ENCODE results near the gene MICAL3.

MICAL3 gene

DNA sequence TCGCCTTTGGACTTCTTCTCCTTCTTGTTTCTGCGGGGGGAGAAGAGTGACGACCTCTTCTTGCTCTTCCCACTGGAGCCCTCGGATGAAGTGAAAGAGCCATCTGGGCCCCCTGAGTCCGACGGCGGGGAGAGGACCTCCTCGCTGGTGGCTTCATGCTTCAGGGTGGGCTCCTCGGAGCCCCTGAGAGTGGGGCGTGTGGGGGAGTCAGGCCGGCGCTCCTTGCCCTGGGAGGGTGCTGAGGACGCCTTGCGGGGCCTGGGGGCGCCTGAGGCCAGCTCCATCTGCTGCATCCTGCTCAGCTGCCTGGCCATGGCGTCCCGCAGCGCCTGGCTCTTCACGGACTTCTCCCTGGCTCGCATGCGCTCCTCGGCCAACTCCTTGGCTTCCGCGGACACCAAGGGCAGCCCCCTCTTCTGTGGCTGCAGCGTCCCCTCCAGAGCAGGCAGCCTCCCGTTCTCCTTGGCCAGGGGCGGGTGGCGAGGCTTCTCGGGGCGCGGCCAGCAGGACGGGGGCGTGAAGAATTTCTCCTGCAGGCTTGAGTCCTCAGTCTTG, 206.8 kb downstream of the MICAL3 start:
- H3K4me1 ChIP-seq (ENCODE audit: insufficient read depth, low read length, severe bottlenecking) = peaks cover 6% of the 10 kb centered on the region
- no peaks in the 10 kb centered on the region for H3K79me2 ChIP-seq (ENCODE audit: insufficient read depth, low read length)
- H3K27me3 ChIP-seq (ENCODE audit: insufficient read depth, low read length) = no peaks in the 10 kb centered on the region
- no peak overlapping the region for H3K4me2 ChIP-seq (ENCODE audit: low read length)
- H2AFZ ChIP-seq (ENCODE audit: low read length) = no peak overlapping the region
- no peak overlapping the region for H3K4me3 ChIP-seq (ENCODE audit: low read depth, low read length, poor library complexity, severe bottlenecking)
- no peaks in the 10 kb centered on the region for H4K20me1 ChIP-seq (ENCODE audit: insufficient read depth, low read length)
- TF ChIP-seq, protein P1, sequence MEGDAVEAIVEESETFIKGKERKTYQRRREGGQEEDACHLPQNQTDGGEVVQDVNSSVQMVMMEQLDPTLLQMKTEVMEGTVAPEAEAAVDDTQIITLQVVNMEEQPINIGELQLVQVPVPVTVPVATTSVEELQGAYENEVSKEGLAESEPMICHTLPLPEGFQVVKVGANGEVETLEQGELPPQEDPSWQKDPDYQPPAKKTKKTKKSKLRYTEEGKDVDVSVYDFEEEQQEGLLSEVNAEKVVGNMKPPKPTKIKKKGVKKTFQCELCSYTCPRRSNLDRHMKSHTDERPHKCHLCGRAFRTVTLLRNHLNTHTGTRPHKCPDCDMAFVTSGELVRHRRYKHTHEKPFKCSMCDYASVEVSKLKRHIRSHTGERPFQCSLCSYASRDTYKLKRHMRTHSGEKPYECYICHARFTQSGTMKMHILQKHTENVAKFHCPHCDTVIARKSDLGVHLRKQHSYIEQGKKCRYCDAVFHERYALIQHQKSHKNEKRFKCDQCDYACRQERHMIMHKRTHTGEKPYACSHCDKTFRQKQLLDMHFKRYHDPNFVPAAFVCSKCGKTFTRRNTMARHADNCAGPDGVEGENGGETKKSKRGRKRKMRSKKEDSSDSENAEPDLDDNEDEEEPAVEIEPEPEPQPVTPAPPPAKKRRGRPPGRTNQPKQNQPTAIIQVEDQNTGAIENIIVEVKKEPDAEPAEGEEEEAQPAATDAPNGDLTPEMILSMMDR (IDR thresholded peaks at IDR 0.05; ENCODE audit: low read length) = no peak
- no peak for TF ChIP-seq EZH2 (IDR thresholded peaks at IDR 0.05; ENCODE audit: borderline replicate concordance, low read length)
- no peak overlapping the region for H3K27ac ChIP-seq (ENCODE audit: low read depth, low read length, poor library complexity, severe bottlenecking)
- peaks cover 3% of the 10 kb centered on the region; the same call in 1 of the 2 replicates for H3K36me3 ChIP-seq (ENCODE audit: insufficient read depth, low read length)
- H3K9ac ChIP-seq (ENCODE audit: low read length) = no peak overlapping the region
- no peaks in the 10 kb centered on the region for H3K9me2 ChIP-seq (ENCODE audit: low read depth, low read length)
- H3K9me3 ChIP-seq (ENCODE audit: low read length) = no peaks in the 10 kb centered on the region
- H3F3A ChIP-seq (ENCODE audit: insufficient read depth, low read length) = no peaks in the 10 kb centered on the region

DNA sequence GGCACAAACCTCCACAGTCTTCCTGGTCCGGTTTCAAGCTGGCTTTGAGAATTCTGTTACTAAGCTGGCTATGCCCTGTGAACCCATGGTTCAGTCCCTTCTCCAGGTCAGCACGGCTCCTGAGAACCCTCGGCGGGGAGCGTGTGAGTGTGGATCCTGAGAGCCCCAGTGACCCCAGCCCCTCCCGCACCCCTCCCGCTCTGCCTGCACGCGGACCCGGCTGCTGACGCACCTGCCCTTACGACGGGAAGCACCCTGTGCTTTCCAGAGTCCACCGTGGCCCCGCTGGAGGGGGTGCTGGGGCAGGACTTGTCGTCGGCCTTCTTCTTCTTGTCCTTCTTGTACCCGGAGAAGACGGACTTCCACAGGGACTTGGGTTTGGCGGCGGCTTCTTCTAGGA, 207.3 kb downstream of the MICAL3 start:
- Histone ChIP-seq H3K9ac (ENCODE audit: low read length) (no peak overlapping the region), H3K4me1 (ENCODE audit: insufficient read depth, low read length, severe bottlenecking) (peaks cover 11% of the 10 kb centered on the region), H4K20me1 (ENCODE audit: insufficient read depth, low read length) (no peaks in the 10 kb centered on the region), H2AFZ (ENCODE audit: low read length) (no peak overlapping the region), H3K79me2 (ENCODE audit: insufficient read depth, low read length) (no peaks in the 10 kb centered on the region), H3K4me3 (ENCODE audit: low read depth, low read length, poor library complexity, severe bottlenecking) (no peak overlapping the region), H3K9me2 (ENCODE audit: low read depth, low read length) (no peaks in the 10 kb centered on the region), H3F3A (ENCODE audit: insufficient read depth, low read length) (no peaks in the 10 kb centered on the region), H3K9me3 (ENCODE audit: low read length) (no peaks in the 10 kb centered on the region), H3K27ac (ENCODE audit: low read depth, low read length, poor library complexity, severe bottlenecking) (no peak overlapping the region), H3K36me3 (ENCODE audit: insufficient read depth, low read length) (peaks cover 3% of the 10 kb centered on the region; the same call in 1 of the 2 replicates), H3K4me2 (ENCODE audit: low read length) (no peak overlapping the region), H3K27me3 (ENCODE audit: insufficient read depth, low read length) (no peaks in the 10 kb centered on the region)
- TF ChIP-seq EZH2 (IDR thresholded peaks at IDR 0.05; ENCODE audit: borderline replicate concordance, low read length) = no peak
- TF ChIP-seq, protein P1 (IDR thresholded peaks at IDR 0.05; ENCODE audit: low read length) = no peak

DNA sequence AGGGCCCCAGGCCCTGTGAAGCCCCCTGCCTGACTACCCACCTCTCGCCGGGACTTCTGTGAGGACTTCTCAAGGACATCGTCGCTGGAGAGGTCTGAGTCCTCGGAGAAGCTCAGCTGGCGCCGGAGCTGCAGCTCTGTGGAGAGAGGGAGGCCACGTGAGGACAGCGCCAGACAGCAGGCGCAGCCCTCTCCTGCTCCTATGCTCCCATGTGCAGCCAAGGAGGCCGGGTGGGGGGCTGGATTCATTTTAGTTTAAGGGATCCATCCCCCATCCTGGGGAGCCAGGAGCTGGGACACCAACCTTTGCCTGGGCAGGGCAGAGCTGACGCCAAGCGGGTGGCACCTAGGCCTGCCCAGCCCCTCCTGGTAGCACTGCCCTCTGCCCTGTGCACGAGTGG, 207.7 kb downstream of the MICAL3 start:
- H3F3A ChIP-seq (ENCODE audit: insufficient read depth, low read length) = no peaks in the 10 kb centered on the region
- H3K4me2 ChIP-seq (ENCODE audit: low read length) = no peak overlapping the region
- peaks cover 12% of the 10 kb centered on the region for H3K4me1 ChIP-seq (ENCODE audit: insufficient read depth, low read length, severe bottlenecking)
- H2AFZ ChIP-seq (ENCODE audit: low read length) = no peak overlapping the region
- no peaks in the 10 kb centered on the region for H4K20me1 ChIP-seq (ENCODE audit: insufficient read depth, low read length)
- H3K27ac ChIP-seq (ENCODE audit: low read depth, low read length, poor library complexity, severe bottlenecking) = no peak overlapping the region
- no peak for TF ChIP-seq EZH2 (IDR thresholded peaks at IDR 0.05; ENCODE audit: borderline replicate concordance, low read length)
- TF ChIP-seq, protein P1 (IDR thresholded peaks at IDR 0.05; ENCODE audit: low read length) = no peak
- H3K9me2 ChIP-seq (ENCODE audit: low read depth, low read length) = no peaks in the 10 kb centered on the region
- no peak overlapping the region for H3K4me3 ChIP-seq (ENCODE audit: low read depth, low read length, poor library complexity, severe bottlenecking)
- H3K79me2 ChIP-seq (ENCODE audit: insufficient read depth, low read length) = no peaks in the 10 kb centered on the region
- no peak overlapping the region for H3K9ac ChIP-seq (ENCODE audit: low read length)
- no peaks in the 10 kb centered on the region for H3K27me3 ChIP-seq (ENCODE audit: insufficient read depth, low read length)
- peaks cover 3% of the 10 kb centered on the region; the same call in 1 of the 2 replicates for H3K36me3 ChIP-seq (ENCODE audit: insufficient read depth, low read length)
- H3K9me3 ChIP-seq (ENCODE audit: low read length) = no peaks in the 10 kb centered on the region
